GM21381 (cell line): ENCODE measurements around the gene OLFML3.

Experiments used
- ATAC-seq: cut with Tn5 transposase; IDR thresholded peaks from one replicate; pipeline ENCODE4 v1.9.1; 2021; ENCODE audit warnings: mild to moderate bottlenecking, moderate library complexity; ENCODE audit not compliant: unreplicated experiment

Gene OLFML3

GRCh38 chr1:113978863-113979702 is at the start of gene OLFML3:
TSS of gene OLFML3 (plus strand) at chr1:113979474. CDS start at chr1:113979517, 43 bp downstream.
- ATAC-seq = peak; percentile 51

- peak; percentile 33 for ATAC-seq
Observed at GRCh38 chr1:113929750-113930498, 49.4 kb upstream of the OLFML3 start.

- peak; percentile 21 for ATAC-seq
Observed at GRCh38 chr1:113930499-113931161, 48.6 kb upstream of the OLFML3 start.

- no peak for ATAC-seq
Observed at GRCh38 chr1:113931451-113931851, 47.8 kb upstream of the OLFML3 start.

GRCh38 chr1:113934006-113934405 is 45.3 kb upstream of the OLFML3 start:
- no peak for ATAC-seq

- no peak for ATAC-seq
Observed at GRCh38 chr1:113934511-113935055, 44.7 kb upstream of the OLFML3 start.

- ATAC-seq = no peak
Observed at GRCh38 chr1:113935176-113935575, 44.1 kb upstream of the OLFML3 start.

GRCh38 chr1:113935970-113936369 is 43.3 kb upstream of the OLFML3 start:
- no peak for ATAC-seq

GRCh38 chr1:113937146-113937545 is 42.1 kb upstream of the OLFML3 start:
- ATAC-seq = no peak

- no peak for ATAC-seq
Observed at GRCh38 chr1:113938192-113938591, 41.1 kb upstream of the OLFML3 start.

GRCh38 chr1:113940365-113941244 is 38.7 kb upstream of the OLFML3 start:
- no peak for ATAC-seq

- ATAC-seq = no peak
Observed at GRCh38 chr1:113941245-113941559, 38.1 kb upstream of the OLFML3 start.

GRCh38 chr1:113942527-113942926 is 36.7 kb upstream of the OLFML3 start:
- no peak for ATAC-seq

GRCh38 chr1:113943028-113943811 is 36.1 kb upstream of the OLFML3 start:
- no peak for ATAC-seq

GRCh38 chr1:113945329-113945728 is 33.9 kb upstream of the OLFML3 start:
- no peak for ATAC-seq

- no peak for ATAC-seq
Observed at GRCh38 chr1:113946112-113946511, 33.2 kb upstream of the OLFML3 start.

- ATAC-seq = no peak
Observed at GRCh38 chr1:113946678-113947387, 32.4 kb upstream of the OLFML3 start.

- no peak for ATAC-seq
Observed at GRCh38 chr1:113947388-113948107, 31.7 kb upstream of the OLFML3 start.
